OCI-LY7 (cell line): ENCODE results near the gene PANX3. TPM values are rescaled to one million over a fixed set of nuclear protein-coding genes. Genes with fewer than 3 reads are reported as not detected.

Source experiments
- BruUV-seq: library from RNA; stranded (reverse); fragments of 400-500 nt; replicated peaks from 2 replicates; lab custom pipeline; 2021; lab: Mats Ljungman, UMichigan
- CTCF ChIA-PET: fragments of 300-600 bp; sonication (Branson Sonifier 250); formaldehyde crosslinking; loops from one replicate; lab custom pipeline; 2022; ENCODE audit warnings: antibody characterized with exemption; ENCODE audit not compliant: unreplicated experiment; lab: Charles Lee
- POLR2A ChIA-PET: fragments of 300-600 bp; sonication (Branson Sonifier 250); formaldehyde crosslinking; loops from one replicate; lab custom pipeline; 2022; ENCODE audit warnings: antibody characterized with exemption; lab: Charles Lee
- DNase-seq: peaks from one replicate; pipeline ENCODE4 v3.0.0-alpha.2; 2015; ENCODE audit warnings: low spot score
- H2AFZ ChIP-seq: fragments of 200-600 bp; sonication (generic), shearing (Covaris generic); 2 replicates; pipeline ENCODE4 v1.6.1; 2014; ENCODE audit warnings: mild to moderate bottlenecking, antibody characterized with exemption, low read length, moderate library complexity
- H3K27ac ChIP-seq: fragments of 200-600 bp; sonication (generic); 2 replicates; pipeline ENCODE4 v1.5.1; 2014; ENCODE audit warnings: mixed run types, low read depth, mild to moderate bottlenecking, moderate library complexity, low read length, inconsistent platforms; ENCODE audit not compliant: poor library complexity, severe bottlenecking
- H3K36me3 ChIP-seq: fragments of 200-600 bp; sonication (generic); 2 replicates; pipeline ENCODE4 v1.6.1; 2014; ENCODE audit warnings: mild to moderate bottlenecking, antibody characterized with exemption, low read length, moderate library complexity, mixed read lengths; ENCODE audit not compliant: insufficient read depth
- H3K4me1 ChIP-seq: fragments of 200-600 bp; sonication (generic); 2 replicates; pipeline ENCODE4 v1.5.1; 2014; ENCODE audit warnings: mild to moderate bottlenecking, low read length; ENCODE audit not compliant: insufficient read depth, poor library complexity, severe bottlenecking
- H3K4me2 ChIP-seq: fragments of 200-600 bp; sonication (generic); 2 replicates; pipeline ENCODE4 v1.6.1; 2014; ENCODE audit warnings: mild to moderate bottlenecking, low read length
- H3K4me3 ChIP-seq: fragments of 200-600 bp; sonication (generic); 2 replicates; pipeline ENCODE4 v1.5.1; 2014; ENCODE audit warnings: mild to moderate bottlenecking, low read depth, low read length; ENCODE audit not compliant: poor library complexity, severe bottlenecking
- H3K79me2 ChIP-seq: fragments of 200-600 bp; sonication (generic); 2 replicates; pipeline ENCODE4 v1.6.1; 2016; ENCODE audit warnings: low read depth, mild to moderate bottlenecking, low read length, moderate library complexity, mixed read lengths; ENCODE audit not compliant: insufficient read depth
- H3K9me2 ChIP-seq: fragments of 200-600 bp; sonication (generic); 2 replicates; pipeline ENCODE4 v1.6.1; 2016; ENCODE audit warnings: mild to moderate bottlenecking, low read length, mixed read lengths; ENCODE audit not compliant: insufficient read depth
- H3K9me3 ChIP-seq: fragments of 200-600 bp; sonication (generic); 2 replicates; pipeline ENCODE4 v1.6.1; 2014; ENCODE audit warnings: mild to moderate bottlenecking, mixed run types, low read length, mixed read lengths
- H4K20me1 ChIP-seq: fragments of 200-600 bp; sonication (generic); 2 replicates; pipeline ENCODE4 v1.6.1; 2014; ENCODE audit warnings: mild to moderate bottlenecking, antibody characterized with exemption, low read length, moderate library complexity, mixed read lengths; ENCODE audit not compliant: insufficient read depth
- CTCF ChIP-seq: fragments of 200-600 bp; sonication (generic); conservative IDR thresholded peaks from 2 replicates; pipeline ENCODE4 v1.5.1; 2014; ENCODE audit warnings: mild to moderate bottlenecking, antibody characterized with exemption, low read length, moderate library complexity, mixed read lengths
- EZH2phosphoT487 ChIP-seq: fragments of 200-600 bp; sonication (generic); IDR thresholded peaks from 2 replicates; pipeline ENCODE4 v1.6.1; 2018; ENCODE audit warnings: low read depth, borderline replicate concordance, mild to moderate bottlenecking, mixed run types, antibody characterized with exemption, low read length, moderate library complexity, mixed read lengths
- intact Hi-C: fragments of 100-400 bp; cut with micrococcal nuclease; formaldehyde crosslinking; loops from one replicate; pipeline ENCODE4 v1.10.0; 2022; ENCODE audit not compliant: unreplicated experiment
- total RNA-seq, 2 experiments: library from RNA; depleted of rRNA in 1 of 2; stranded (reverse); fragments of >200 nt in 1 of 2; shearing (Covaris generic) in 1 of 2; gene quantifications; 2 replicates each; pipeline ENCODE4 v1.2.3, GENCODE V29; 2014 to 2022

Gene PANX3
- total RNA-seq, 2 experiments from 2014 or later = not detected

GRCh38 chr11:124586238-124586860, 24.9 kb upstream of the PANX3 start:
- BruUV-seq = no TSS peak
- H3K4me3 ChIP-seq = no peak overlapping the region
- ChIA-PET CTCF (no interaction called here), POLR2A (interaction anchor here (0.5 kb wide), 1 partner anchor 30 kb away, joined by 3 read pairs; no protein-coding TSS in a partner anchor)
- H3K9me2 ChIP-seq = no peaks in the 10 kb centered on the region
- H3K4me2 ChIP-seq = no peak overlapping the region
- intact Hi-C loops = loop anchor here (1.0 to 5.0 kb wide), 2 partner anchors 171 to 514 kb away; no protein-coding TSS in a partner anchor
- no peaks in the 10 kb centered on the region for H3K79me2 ChIP-seq
- H3K9me3 ChIP-seq = no peaks in the 10 kb centered on the region
- H3K27ac ChIP-seq = no peak overlapping the region
- TF ChIP-seq EZH2phosphoT487 (no peak), CTCF (peak; percentile 82)
- no peaks in the 10 kb centered on the region for H3K4me1 ChIP-seq
- H3K36me3 ChIP-seq = no peaks in the 10 kb centered on the region
- no peak overlapping the region for H2AFZ ChIP-seq
- H4K20me1 ChIP-seq = no peaks in the 10 kb centered on the region
- peak; percentile 56 for DNase-seq

- POLR2A ChIA-PET = no interaction called here
- Histone ChIP-seq H3K79me2 (no peaks in the 10 kb centered on the region), H3K4me3 (no peak overlapping the region), H4K20me1 (no peaks in the 10 kb centered on the region), H2AFZ (no peak overlapping the region), H3K4me2 (no peak overlapping the region), H3K36me3 (no peaks in the 10 kb centered on the region), H3K4me1 (no peaks in the 10 kb centered on the region), H3K27ac (no peak overlapping the region), H3K9me2 (no peaks in the 10 kb centered on the region), H3K9me3 (no peaks in the 10 kb centered on the region)
- intact Hi-C loops = no loop called here
- TF ChIP-seq EZH2phosphoT487 = no peak
- CTCF ChIA-PET = no interaction called here
- no peak for DNase-seq
- no TSS peak for BruUV-seq
Measured at GRCh38 chr11:124591430-124591829, 19.8 kb upstream of the PANX3 start.

- no peaks in the 10 kb centered on the region for H3K4me1 ChIP-seq
- H2AFZ ChIP-seq = no peak overlapping the region
- no peaks in the 10 kb centered on the region for H3K9me2 ChIP-seq
- no peak overlapping the region for H3K27ac ChIP-seq
- no peaks in the 10 kb centered on the region for H4K20me1 ChIP-seq
- CTCF ChIA-PET = interaction anchor here (0.6 kb wide), 1 partner anchor 247 kb away, joined by 3 read pairs; no protein-coding TSS in a partner anchor
- no peak overlapping the region for H3K4me2 ChIP-seq
- POLR2A ChIA-PET = no interaction called here
- H3K79me2 ChIP-seq = no peaks in the 10 kb centered on the region
- intact Hi-C loops = no loop called here
- H3K9me3 ChIP-seq = no peaks in the 10 kb centered on the region
- H3K36me3 ChIP-seq = no peaks in the 10 kb centered on the region
- no TSS peak for BruUV-seq
- H3K4me3 ChIP-seq = no peak overlapping the region
- TF ChIP-seq CTCF (no peak), EZH2phosphoT487 (no peak)
- DNase-seq = no peak
Measured at GRCh38 chr11:124592627-124593026, 18.6 kb upstream of the PANX3 start.
